H9 (cell line): ENCODE results near the gene CACNA1G. TPM values are rescaled to one million over a fixed set of nuclear protein-coding genes. Genes with fewer than 3 reads are reported as not detected.

Experiments used
- DNase-seq: peaks from one replicate; pipeline ENCODE4 v3.0.0-alpha.2; 2017
- H2AFZ ChIP-seq: one replicate; pipeline ENCODE4 v1.6.1; 2013; ENCODE audit warnings: mild to moderate bottlenecking, low read length, control low read depth, moderate library complexity
- H2AK5ac ChIP-seq: 2 replicates; pipeline ENCODE4 v1.6.1; 2013; ENCODE audit warnings: low read length, control low read depth, mixed read lengths; ENCODE audit not compliant: insufficient read length
- H2BK120ac ChIP-seq: one replicate; pipeline ENCODE4 v1.6.1; 2013; ENCODE audit warnings: low read depth, mild to moderate bottlenecking, low read length, control low read depth, inconsistent platforms; ENCODE audit not compliant: poor library complexity, severe bottlenecking
- H2BK12ac ChIP-seq: 2 replicates; pipeline ENCODE4 v1.6.1; 2013; ENCODE audit warnings: low read length, control low read depth, mixed read lengths, low read depth; ENCODE audit not compliant: insufficient read length
- H2BK15ac ChIP-seq: 2 replicates; pipeline ENCODE4 v1.6.1; 2013; ENCODE audit warnings: low read depth, low read length, control low read depth
- H2BK20ac ChIP-seq: one replicate; pipeline ENCODE4 v1.6.1; 2013; ENCODE audit warnings: low read depth, mild to moderate bottlenecking, low read length, control low read depth, inconsistent platforms; ENCODE audit not compliant: poor library complexity, severe bottlenecking
- H2BK5ac ChIP-seq: 2 replicates; pipeline ENCODE4 v1.6.1; 2013; ENCODE audit warnings: low read length, control low read depth, mixed read lengths; ENCODE audit not compliant: insufficient read length
- H3K14ac ChIP-seq: 2 replicates; pipeline ENCODE4 v1.6.1; 2013; ENCODE audit warnings: low read length, control low read depth; ENCODE audit not compliant: insufficient read depth
- H3K18ac ChIP-seq: 2 replicates; pipeline ENCODE4 v1.6.1; 2013; ENCODE audit warnings: low read depth, mild to moderate bottlenecking, mixed read lengths, low read length, control low read depth; ENCODE audit not compliant: insufficient read length
- H3K23ac ChIP-seq: 2 replicates; pipeline ENCODE4 v1.6.1; 2013; ENCODE audit warnings: low read length, control low read depth, mixed read lengths, low read depth; ENCODE audit not compliant: insufficient read length
- H3K23me2 ChIP-seq: 2 replicates; pipeline ENCODE4 v1.6.1; 2013; ENCODE audit warnings: low read depth, mild to moderate bottlenecking, mixed read lengths, low read length, control low read depth; ENCODE audit not compliant: insufficient read length, poor library complexity, severe bottlenecking
- H3K27ac ChIP-seq: 2 replicates; pipeline ENCODE4 v1.5.1; 2013; ENCODE audit warnings: low read length, control low read depth, mixed read lengths, low read depth; ENCODE audit not compliant: insufficient read length
- H3K27me3 ChIP-seq: 2 replicates; pipeline ENCODE4 v1.6.1; 2013; ENCODE audit warnings: low read length, control low read depth, inconsistent platforms; ENCODE audit not compliant: insufficient read depth
- H3K4ac ChIP-seq: 2 replicates; pipeline ENCODE4 v1.6.1; 2013; ENCODE audit warnings: low read depth, mild to moderate bottlenecking, control low read depth, inconsistent platforms, low read length, moderate library complexity
- H3K4me1 ChIP-seq: 2 replicates; pipeline ENCODE4 v1.6.1; 2013; ENCODE audit warnings: low read length, control low read depth, inconsistent platforms; ENCODE audit not compliant: insufficient read depth
- H3K4me2 ChIP-seq: 2 replicates; pipeline ENCODE4 v1.6.1; 2013; ENCODE audit warnings: low read length, control low read depth, mixed read lengths; ENCODE audit not compliant: insufficient read length, insufficient read depth
- H3K56ac ChIP-seq: 2 replicates; pipeline ENCODE4 v1.6.1; 2013; ENCODE audit warnings: low read depth, mild to moderate bottlenecking, mixed read lengths, low read length, control low read depth; ENCODE audit not compliant: insufficient read length
- H3K79me1 ChIP-seq: 2 replicates; pipeline ENCODE4 v1.6.1; 2013; ENCODE audit warnings: low read depth, mild to moderate bottlenecking, moderate library complexity, low read length, control low read depth, inconsistent platforms; ENCODE audit not compliant: insufficient read depth, poor library complexity, severe bottlenecking
- H3K79me2 ChIP-seq: 2 replicates; pipeline ENCODE4 v1.6.1; 2013; ENCODE audit warnings: low read length, control low read depth, inconsistent platforms; ENCODE audit not compliant: insufficient read depth
- H3K9ac ChIP-seq: 2 replicates; pipeline ENCODE4 v1.6.1; 2013; ENCODE audit warnings: low read length, control low read depth, mixed read lengths; ENCODE audit not compliant: insufficient read length; ENCODE audit errors: extremely low read depth
- H3K9me3 ChIP-seq: one replicate; pipeline ENCODE4 v1.6.1; 2013; ENCODE audit warnings: low read depth, low read length, inconsistent platforms; ENCODE audit not compliant: control insufficient read depth
- H3T11ph ChIP-seq: one replicate; pipeline ENCODE4 v1.6.1; 2013; ENCODE audit warnings: mild to moderate bottlenecking, low read length, control low read depth, inconsistent platforms
- H4K20me1 ChIP-seq: one replicate; pipeline ENCODE4 v1.6.1; 2013; ENCODE audit not compliant: control insufficient read depth, insufficient read length, insufficient read depth
- H4K5ac ChIP-seq: 2 replicates; pipeline ENCODE4 v1.6.1; 2013; ENCODE audit warnings: low read depth, mild to moderate bottlenecking, mixed read lengths, low read length, control low read depth; ENCODE audit not compliant: insufficient read length
- H4K8ac ChIP-seq: replicated peaks from 2 replicates; pipeline ENCODE4 v1.6.1; 2013; ENCODE audit warnings: low read length, control low read depth, mixed read lengths, low read depth; ENCODE audit not compliant: insufficient read length
- H4K91ac ChIP-seq: 2 replicates; pipeline ENCODE4 v1.6.1; 2013; ENCODE audit warnings: low read depth, mild to moderate bottlenecking, moderate library complexity, mixed read lengths, low read length, control low read depth; ENCODE audit not compliant: insufficient read length
- H3K27ac Mint-ChIP-seq, 3 experiments: 2 replicates in 2 of 3; 3 replicates in 1 of 3; pipeline ENCODE4 v1.8.0; 2020 to 2021; ENCODE audit warnings: mixed read lengths in 3 of 3, mild to moderate bottlenecking in 1 of 3, moderate library complexity in 1 of 3
- H3K27me3 Mint-ChIP-seq: 2 replicates; pipeline ENCODE4 v1.8.0; 2021; ENCODE audit warnings: low read depth, mild to moderate bottlenecking, moderate library complexity, mixed read lengths
- H3K36me3 Mint-ChIP-seq, 3 experiments: 2 replicates in 2 of 3; 3 replicates in 1 of 3; pipeline ENCODE4 v1.8.0; 2020 to 2021; ENCODE audit warnings: low read depth in 3 of 3, mixed read lengths in 3 of 3; ENCODE audit not compliant: insufficient read depth in 1 of 3
- H3K4me1 Mint-ChIP-seq, 2 experiments: 2 replicates each; pipeline ENCODE4 v1.8.0; 2020; ENCODE audit warnings: mixed read lengths in 2 of 2
- H3K4me3 Mint-ChIP-seq, 2 experiments: 2 replicates in 1 of 2; 3 replicates in 1 of 2; pipeline ENCODE4 v1.8.0; 2020 to 2021; ENCODE audit warnings: mild to moderate bottlenecking in 2 of 2, mixed read lengths in 2 of 2, moderate library complexity in 1 of 2
- H3K9me3 Mint-ChIP-seq, 2 experiments: 2 replicates in 1 of 2; 3 replicates in 1 of 2; pipeline ENCODE4 v1.8.0; 2020; ENCODE audit warnings: mild to moderate bottlenecking in 2 of 2, mixed read lengths in 2 of 2, moderate library complexity in 1 of 2
- WGBS: extraction: QIAGEN DNeasy Blood & Tissue Kit; methylation state at CpG from one replicate; pipeline ENCODE4 v1.1.7; 2013; ENCODE audit warnings: missing lambda C conversion rate, low lambda C conversion rate, mixed read lengths; ENCODE audit not compliant: insufficient read length; ENCODE audit errors: extremely low coverage; 5-methylcytosine and 5-hydroxymethylcytosine counted together
- total RNA-seq: library from RNA; stranded (reverse); gene quantifications from 2 replicates; pipeline ENCODE4 v1.2.1, GENCODE V29; 2021
- TF ChIP-seq, protein P1 (sequence below): fragments of 200-600 bp; sonication (generic); conservative IDR thresholded peaks from 3 replicates; pipeline ENCODE4 v1.8.0; 2021; ENCODE audit warnings: antibody characterized with exemption, mild to moderate bottlenecking

CACNA1G gene
- total RNA-seq, 1 experiment from 2014 or later, result 1.5 TPM

GRCh38 chr17:50549969-50550368 lies 10.5 kb upstream of the CACNA1G start:
- no peak overlapping the region for H4K91ac ChIP-seq
- H3K27ac ChIP-seq, result no peak overlapping the region
- no peak overlapping the region for H2BK5ac ChIP-seq
- H3K79me1 ChIP-seq, result no peaks in the 10 kb centered on the region
- no peaks in the 10 kb centered on the region for H3K79me2 ChIP-seq
- H4K8ac ChIP-seq, result no peak overlapping the region
- no peak overlapping the region for H3K18ac ChIP-seq
- no CpG with 5 or more reads among the region's 11 CpGs for WGBS
- no peaks in the 10 kb centered on the region; a peak in 1 of 5 replicates for H3K9me3 Mint-ChIP-seq
- H2BK120ac ChIP-seq, result no peak overlapping the region
- H3K4me1 ChIP-seq, result no peaks in the 10 kb centered on the region; the same call in 1 of the 2 replicates
- no peak overlapping the region for H3K23ac ChIP-seq
- H3K4me1 Mint-ChIP-seq, result peaks cover 8 to 11% of the 10 kb centered on the region in 2 experiments; a peak in 2 of 4 replicates
- no peak overlapping the region for H2BK20ac ChIP-seq
- no peak overlapping the region for H3K56ac ChIP-seq
- H3K14ac ChIP-seq, result no peak overlapping the region
- H3T11ph ChIP-seq, result no peak overlapping the region
- no peaks in the 10 kb centered on the region for H3K23me2 ChIP-seq
- H3K36me3 Mint-ChIP-seq, result no peaks in the 10 kb centered on the region; a peak in 1 of 7 replicates
- H4K20me1 ChIP-seq, result no peaks in the 10 kb centered on the region
- no peak overlapping the region for H3K4ac ChIP-seq
- H3K4me2 ChIP-seq, result no peak overlapping the region
- no peak overlapping the region for H2AK5ac ChIP-seq
- no peak for DNase-seq
- no peak overlapping the region for H4K5ac ChIP-seq
- TF ChIP-seq, protein P1, sequence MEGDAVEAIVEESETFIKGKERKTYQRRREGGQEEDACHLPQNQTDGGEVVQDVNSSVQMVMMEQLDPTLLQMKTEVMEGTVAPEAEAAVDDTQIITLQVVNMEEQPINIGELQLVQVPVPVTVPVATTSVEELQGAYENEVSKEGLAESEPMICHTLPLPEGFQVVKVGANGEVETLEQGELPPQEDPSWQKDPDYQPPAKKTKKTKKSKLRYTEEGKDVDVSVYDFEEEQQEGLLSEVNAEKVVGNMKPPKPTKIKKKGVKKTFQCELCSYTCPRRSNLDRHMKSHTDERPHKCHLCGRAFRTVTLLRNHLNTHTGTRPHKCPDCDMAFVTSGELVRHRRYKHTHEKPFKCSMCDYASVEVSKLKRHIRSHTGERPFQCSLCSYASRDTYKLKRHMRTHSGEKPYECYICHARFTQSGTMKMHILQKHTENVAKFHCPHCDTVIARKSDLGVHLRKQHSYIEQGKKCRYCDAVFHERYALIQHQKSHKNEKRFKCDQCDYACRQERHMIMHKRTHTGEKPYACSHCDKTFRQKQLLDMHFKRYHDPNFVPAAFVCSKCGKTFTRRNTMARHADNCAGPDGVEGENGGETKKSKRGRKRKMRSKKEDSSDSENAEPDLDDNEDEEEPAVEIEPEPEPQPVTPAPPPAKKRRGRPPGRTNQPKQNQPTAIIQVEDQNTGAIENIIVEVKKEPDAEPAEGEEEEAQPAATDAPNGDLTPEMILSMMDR, result no peak
- no peak overlapping the region for H2BK12ac ChIP-seq
- no peaks in the 10 kb centered on the region for H3K9me3 ChIP-seq
- H3K27me3 Mint-ChIP-seq, result peaks cover 16% of the 10 kb centered on the region
- no peaks in the 10 kb centered on the region for H3K27me3 ChIP-seq
- no peak overlapping the region for H3K27ac Mint-ChIP-seq
- H2BK15ac ChIP-seq, result no peak overlapping the region
- no peak overlapping the region for H2AFZ ChIP-seq
- H3K9ac ChIP-seq, result no peak overlapping the region
- no peak overlapping the region for H3K4me3 Mint-ChIP-seq
